Fibroblast of lung (primary cell): ENCODE data around the gene PROM2.

Experiments used
- EZH2 ChIP-seq: IDR thresholded peaks from 2 replicates; pipeline ENCODE4 v1.5.1; 2012; ENCODE audit warnings: low read length, control low read depth, mild to moderate bottlenecking; ENCODE audit errors: missing control alignments
- TF ChIP-seq, protein P1 (sequence below), 2 donors: IDR thresholded peaks in 1 of 2; conservative IDR thresholded peaks in 1 of 2; 1 replicate in 1 of 2; 2 replicates in 1 of 2; pipeline ENCODE4 v1.5.1; 2011 to 2012; ENCODE audit warnings: low read length in 2 of 2, control low read depth in 1 of 2, inconsistent platforms in 1 of 2, low read depth in 1 of 2, mild to moderate bottlenecking in 1 of 2

DNA sequence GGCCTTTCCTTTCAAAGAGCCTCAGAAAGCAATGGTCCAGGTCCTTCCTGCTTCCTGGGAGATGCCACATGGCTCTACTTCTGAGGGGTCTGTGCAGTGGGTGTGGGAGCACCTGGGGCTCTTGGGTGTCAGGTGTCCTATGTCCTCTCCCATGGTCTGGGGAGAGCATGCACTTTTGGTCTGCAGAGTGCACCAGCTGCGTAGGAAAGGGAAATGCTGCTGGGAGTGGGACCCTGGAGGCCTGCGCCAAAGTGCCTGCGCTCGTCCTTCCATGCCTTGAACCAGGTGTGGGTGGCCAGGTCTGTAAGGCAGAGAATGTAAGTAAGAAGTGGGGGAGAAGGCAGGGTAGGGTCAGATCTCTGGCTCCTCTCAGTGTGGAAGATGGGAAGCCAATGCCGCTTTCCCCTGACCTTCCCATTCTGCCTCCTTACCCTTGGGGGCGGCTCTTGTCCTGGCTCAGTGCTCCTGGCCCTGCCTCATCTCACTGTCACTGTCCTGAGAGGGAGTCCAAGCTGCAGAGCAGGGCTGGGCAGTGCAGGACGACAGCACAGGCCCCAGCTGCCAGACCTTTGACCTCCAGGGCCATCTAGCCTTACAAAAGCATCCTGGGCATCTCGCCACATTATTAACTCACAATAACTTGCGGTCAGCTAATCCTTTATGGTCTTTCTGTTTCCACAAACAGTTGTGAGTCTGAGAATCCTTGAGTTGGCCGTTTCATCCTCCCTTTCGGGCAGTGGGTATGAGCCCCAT lies 6.6 kb upstream of the PROM2 start:
- no peak for TF ChIP-seq EZH2
- TF ChIP-seq, protein P1, sequence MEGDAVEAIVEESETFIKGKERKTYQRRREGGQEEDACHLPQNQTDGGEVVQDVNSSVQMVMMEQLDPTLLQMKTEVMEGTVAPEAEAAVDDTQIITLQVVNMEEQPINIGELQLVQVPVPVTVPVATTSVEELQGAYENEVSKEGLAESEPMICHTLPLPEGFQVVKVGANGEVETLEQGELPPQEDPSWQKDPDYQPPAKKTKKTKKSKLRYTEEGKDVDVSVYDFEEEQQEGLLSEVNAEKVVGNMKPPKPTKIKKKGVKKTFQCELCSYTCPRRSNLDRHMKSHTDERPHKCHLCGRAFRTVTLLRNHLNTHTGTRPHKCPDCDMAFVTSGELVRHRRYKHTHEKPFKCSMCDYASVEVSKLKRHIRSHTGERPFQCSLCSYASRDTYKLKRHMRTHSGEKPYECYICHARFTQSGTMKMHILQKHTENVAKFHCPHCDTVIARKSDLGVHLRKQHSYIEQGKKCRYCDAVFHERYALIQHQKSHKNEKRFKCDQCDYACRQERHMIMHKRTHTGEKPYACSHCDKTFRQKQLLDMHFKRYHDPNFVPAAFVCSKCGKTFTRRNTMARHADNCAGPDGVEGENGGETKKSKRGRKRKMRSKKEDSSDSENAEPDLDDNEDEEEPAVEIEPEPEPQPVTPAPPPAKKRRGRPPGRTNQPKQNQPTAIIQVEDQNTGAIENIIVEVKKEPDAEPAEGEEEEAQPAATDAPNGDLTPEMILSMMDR (conservative IDR thresholded peaks at IDR 0.05 in 1 of 2, IDR thresholded peaks at IDR 0.05 in 1 of 2; ENCODE audit: low read depth in 1 of 2, low read length in 2 of 2) = no peak
